GM21447 (cell line): ENCODE measurements around the gene SLC5A10.
A peak's percentile ranks its signal among the peaks of the same experiment; 100 is the strongest.
"Not testable (repeated sequence)": the region's sequence is repeated elsewhere in the genome, so short reads cannot be mapped to it uniquely, and the experiment has no call there.

Experiments used
- ATAC-seq: cut with Tn5 transposase; IDR thresholded peaks from one replicate; pipeline ENCODE4 v1.9.1; 2021; ENCODE audit not compliant: unreplicated experiment

Gene SLC5A10

DNA sequence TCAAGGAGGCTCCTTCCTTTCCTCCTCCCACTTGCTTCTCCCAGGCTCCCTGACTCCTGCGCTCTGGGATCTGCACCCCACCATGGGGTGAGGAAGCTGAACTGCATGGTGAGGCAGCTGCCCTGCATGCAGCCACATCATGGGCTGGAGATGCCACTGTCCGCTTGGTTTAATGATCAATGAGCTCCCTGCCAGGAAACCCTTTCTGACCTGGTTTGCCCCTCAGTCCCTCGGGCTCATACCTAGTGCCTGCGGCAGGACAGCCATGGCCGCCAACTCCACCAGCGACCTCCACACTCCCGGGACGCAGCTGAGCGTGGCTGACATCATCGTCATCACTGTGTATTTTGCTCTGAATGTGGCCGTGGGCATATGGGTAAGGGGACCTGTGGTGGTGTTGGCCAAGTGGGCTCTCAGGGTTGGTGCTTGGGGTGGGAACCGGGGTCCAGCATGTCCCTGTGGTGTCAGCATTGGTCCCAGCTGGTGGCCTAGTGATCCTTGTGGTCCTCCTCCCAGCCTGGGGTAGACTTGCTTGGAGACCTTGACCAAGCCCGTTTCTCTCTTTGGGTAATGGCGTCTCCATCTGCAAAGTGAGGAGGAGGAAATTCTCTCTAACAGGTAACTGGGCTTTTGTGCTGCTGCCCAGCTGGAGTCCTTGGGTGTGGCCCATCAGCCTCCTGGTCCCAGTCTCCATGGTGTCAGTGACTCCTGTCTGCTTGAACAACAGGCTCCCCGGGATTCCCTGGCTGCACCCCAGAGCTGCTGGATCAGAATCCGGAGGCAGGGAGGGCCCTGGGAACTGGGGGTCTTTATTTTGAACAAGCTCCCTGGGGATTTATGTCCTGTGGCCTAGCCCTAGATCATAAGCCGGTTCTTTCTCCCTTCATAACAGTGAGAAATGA, at the start of gene SLC5A10:
Gene SLC5A10, plus strand, starts transcription at position 225 of the 902 bp plus-strand sequence. Its CDS starts 41 bp downstream, at position 266.
- no peak for ATAC-seq

- no peak for ATAC-seq
Measured at GRCh38 chr17:18904482-18904881, 47.5 kb upstream of the SLC5A10 start.

DNA sequence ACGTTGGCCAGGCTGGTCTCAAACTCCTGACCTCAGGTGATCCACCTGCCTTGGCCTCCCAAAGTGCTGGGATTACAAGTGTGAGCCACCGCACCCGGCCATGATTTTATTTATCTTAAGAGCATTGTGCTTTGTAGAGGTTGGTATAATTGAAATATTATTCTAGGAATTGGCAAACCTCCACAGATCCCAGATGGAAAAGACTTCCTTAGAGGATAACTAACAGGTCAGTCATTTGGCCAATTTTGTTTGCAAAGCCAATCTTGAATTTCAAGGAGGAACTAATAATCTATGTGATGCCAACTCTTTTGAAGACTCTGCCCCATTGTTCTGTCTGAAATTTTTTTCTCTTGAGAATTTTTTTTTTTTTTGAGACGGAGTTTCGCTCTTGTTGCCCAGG, 46.7 kb upstream of the SLC5A10 start:
- ATAC-seq = no peak

DNA sequence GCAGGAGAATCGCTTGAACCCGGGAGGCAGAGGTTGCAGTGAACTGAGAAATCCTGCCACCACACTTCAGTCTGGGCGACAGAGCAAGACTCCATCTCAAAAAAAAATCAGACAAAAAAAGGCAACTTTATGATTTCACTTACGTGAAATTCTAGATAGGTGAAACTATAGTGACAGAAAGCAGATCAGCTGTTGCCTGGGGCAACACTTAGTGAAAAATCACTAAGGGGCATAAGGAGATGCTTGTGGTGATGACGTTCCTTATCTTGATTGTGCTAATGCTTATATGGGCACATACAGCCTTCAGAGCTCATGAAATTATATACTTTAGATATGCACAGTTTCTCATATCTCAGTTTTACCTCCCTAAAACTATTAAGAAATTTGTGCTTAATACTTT, 41.6 kb upstream of the SLC5A10 start:
- no peak for ATAC-seq

- no peak for ATAC-seq
Measured at GRCh38 chr17:18910881-18911280, 41.1 kb upstream of the SLC5A10 start.

DNA sequence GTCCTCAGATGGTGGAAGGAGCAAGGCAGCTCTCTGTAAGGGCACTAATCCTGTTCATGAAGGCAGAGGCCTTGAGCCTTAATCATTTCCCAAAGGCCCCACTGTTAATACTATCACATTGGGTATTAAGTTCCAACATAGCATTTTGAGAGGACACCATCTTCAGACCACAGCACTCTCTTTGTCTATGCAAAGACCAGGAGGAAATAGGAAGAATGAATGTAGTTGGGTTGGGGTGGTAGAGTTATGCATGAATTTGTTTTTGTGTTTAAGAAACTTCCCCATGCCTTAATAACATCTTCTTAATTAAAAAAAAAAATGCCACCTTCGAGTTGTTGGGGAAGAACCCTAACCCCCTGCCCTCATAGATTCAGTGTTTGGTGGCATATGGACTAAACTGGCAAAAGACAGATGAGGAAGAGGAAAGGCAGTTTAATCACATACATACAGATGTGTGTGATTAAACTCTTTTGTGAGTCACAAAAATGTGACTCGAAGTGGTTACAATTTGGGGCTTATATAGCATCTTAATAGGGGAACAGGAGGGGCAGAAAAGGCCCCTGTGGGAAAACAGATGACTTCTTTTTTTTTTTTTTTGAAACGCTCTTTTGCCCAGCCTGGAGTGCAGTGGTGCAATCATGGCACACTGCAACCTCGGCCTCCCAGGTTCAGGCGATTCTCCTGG, 35.0 kb upstream of the SLC5A10 start:
- no peak for ATAC-seq

DNA sequence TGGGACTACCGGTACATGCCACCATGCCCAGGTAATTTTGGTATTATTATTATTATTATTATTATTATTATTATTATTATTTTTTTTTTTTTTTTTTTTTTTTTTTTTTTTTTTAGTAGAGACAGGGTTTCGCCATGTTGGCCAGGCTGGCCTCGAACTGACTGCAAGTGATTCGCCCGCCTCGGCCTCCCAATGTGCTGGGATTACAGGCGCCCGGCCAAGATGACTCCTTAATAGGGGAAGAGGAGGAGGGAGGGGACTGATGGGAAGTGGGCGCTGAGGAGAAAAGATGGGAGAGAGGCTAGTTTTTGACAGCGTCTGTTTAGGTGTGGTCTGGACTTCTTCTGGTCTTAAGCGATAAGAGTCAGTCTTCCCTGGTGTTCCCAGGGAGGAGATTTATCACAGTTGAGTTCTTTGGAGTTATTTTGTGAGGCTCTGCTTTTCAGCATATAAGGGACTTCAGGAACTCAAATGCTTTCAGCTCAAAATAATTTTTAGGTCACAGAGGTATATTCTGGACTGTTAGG, 34.4 kb upstream of the SLC5A10 start:
- ATAC-seq = no peak

DNA sequence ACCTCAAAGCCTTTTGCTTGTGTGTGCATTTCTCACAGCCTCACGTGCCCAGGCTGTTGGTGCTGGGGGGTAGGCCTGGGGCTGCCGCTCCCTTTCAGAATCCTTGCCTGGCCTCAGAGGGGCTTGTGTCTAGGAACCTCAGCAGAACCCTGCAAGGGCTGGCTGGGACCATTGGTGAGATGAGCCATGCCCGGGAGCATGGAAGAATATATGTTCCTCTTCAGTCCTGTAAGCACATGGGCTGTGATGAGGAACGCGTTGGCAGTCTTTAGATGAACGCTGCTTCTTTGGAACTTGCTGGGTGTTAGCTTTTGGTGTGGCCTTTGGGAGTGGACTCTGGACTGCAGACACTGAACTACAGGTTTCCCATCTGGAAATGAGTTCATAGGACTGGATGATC, 32.0 kb upstream of the SLC5A10 start:
- no peak for ATAC-seq

- peak; percentile 28 for ATAC-seq
Measured at GRCh38 chr17:18920911-18921441, 31.0 kb upstream of the SLC5A10 start.

GRCh38 chr17:18921485-18921884, 30.5 kb upstream of the SLC5A10 start:
- ATAC-seq = no peak

DNA sequence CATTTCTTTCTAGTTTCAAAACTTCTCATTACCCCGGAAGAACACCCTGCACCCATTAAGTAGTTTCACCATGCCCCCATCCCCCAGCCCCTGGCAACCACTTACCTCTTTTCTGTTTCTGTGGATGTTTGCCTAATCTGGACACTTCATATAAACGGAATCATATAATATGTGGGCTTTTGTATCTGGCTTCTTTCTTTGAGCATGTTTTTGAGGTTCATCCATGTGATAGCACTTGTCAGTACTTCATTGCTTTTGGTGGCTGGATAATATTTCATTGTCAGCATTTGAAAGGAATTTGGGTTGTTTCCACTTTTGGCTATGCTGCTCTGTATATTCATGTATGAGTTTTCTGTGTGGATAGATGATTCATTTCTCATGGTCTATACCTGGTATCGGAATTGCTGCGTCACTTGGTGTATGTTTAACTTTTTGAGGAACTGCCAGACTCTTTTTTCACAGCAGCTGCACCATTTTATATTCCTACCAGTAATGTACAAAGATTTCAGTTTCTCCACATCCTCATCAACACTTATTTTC, 30.0 kb upstream of the SLC5A10 start:
- peak; percentile 80 for ATAC-seq

GRCh38 chr17:18922596-18922995, 29.4 kb upstream of the SLC5A10 start:
- not testable (repeated sequence) for ATAC-seq

- no peak for ATAC-seq
Measured at GRCh38 chr17:18925187-18925586, 26.8 kb upstream of the SLC5A10 start.

DNA sequence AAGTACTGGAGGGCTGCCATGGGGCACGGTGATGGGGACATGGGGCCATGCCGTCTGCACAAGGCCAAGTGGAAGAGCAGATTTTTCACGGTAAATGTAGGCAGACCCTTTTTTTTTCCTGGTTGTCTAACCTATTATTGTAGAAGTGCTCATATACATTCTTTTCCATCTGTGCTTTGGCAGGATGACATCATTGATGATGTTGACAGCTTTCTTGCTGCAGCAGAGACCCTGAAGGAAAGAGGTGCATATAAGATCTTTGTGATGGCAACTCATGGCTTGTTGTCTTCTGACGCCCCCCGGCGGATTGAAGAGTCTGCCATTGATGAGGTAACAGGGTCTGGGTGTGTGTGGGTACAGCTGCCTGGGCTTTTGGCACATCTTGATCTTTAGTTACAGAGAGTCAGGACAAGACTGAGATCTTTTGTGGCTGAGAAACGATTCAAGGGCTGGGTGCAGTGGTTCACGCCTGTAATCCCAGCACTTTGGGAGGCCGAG, 23.3 kb upstream of the SLC5A10 start:
- no peak for ATAC-seq

DNA sequence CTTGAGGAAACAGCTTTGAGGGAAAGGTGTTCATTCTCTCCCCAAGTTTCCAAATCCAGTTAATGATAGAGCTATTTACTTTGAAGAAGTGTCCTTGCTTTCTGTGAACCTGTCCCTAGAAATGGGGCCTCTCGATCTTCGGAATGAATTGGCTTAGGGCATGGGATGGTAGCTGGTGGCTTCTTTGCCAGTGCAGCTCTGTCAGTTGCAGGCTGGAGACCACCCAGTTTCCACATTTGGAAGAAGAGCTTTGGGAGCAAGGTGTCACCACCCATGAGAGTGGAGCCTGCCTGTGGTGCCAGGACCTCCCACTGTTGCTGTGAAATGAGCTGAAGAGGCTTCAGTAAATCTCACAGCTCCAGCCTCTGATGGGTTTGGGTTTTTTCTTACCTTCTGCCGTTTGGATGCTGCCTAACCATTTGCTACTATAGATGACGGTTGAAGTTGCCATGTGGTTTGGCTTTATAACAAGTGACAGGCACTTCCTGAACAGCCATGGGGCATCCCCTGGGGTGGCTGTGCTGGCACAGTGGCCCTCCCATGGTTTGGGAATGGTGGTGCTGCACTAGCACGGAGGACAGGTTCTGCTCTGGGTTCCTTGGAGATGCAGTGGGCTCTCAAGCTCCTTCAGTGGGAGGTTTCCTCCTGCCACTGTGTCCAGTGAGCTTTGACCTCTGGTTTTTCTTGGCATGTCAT, 19.5 kb upstream of the SLC5A10 start:
- no peak for ATAC-seq

DNA sequence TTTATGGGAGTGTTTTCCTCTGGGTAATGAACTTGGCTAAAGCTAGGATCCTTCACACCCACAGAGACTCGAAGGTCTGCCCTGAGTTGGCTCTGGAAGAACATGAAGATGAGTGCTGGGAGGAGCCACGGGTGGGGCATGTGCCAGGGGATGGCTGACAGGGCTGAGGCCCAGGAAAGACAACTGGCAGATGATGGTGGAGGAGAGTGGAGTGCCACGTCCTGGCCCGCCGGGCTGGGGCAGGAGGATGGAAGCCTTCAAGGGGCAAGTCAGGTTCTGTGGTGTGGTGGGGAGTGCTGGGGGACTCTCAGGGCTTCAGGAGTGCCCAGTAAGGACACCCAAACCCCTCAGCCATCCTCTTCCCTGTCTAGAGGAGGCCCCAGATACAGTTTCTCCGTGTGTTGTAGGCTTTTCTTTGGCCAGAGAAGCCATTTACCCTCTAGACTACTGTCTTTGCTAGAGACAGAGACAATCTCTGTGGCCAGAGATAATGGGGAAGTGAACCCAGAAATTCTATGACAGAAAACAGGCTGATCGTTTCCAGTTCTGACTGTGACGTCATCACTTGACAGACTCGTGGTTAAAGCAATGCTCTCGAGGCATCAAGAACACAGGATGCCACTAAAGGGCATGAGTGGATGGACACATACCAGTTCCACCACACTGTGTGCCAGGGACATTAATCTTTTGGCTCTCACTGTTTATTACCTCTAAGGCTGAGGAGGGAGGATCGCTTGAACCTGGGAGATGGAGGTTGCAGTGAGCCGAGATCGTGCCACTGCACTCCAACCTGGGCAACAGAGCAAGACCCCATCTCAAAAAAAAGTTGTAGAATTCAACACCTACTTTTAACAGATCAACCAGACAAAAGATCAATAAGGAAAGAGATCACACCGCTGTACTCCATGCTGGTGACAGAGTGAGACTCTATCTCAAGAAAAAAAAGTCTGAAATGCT, 18.6 kb upstream of the SLC5A10 start:
- no peak for ATAC-seq

- no peak for ATAC-seq
Measured at GRCh38 chr17:18937981-18938691, 13.8 kb upstream of the SLC5A10 start.

DNA sequence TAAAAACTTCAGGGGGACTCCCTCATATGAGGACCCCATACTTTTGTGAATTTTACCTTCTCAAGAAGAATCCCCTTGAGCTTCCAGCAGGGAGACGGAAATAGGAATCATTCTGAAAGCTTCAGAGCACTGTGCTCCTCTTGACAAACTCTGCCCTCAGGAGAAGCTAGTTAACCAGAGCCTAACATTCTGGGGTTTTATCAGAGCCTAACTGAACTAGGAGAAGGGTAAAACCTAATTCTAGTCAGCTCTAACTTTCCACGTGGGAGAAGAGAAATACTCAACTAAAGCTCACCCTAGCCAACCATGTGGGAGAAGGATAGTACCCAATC, 13.3 kb upstream of the SLC5A10 start:
- no peak for ATAC-seq

GRCh38 chr17:18944646-18945045, 7.3 kb upstream of the SLC5A10 start:
- no peak for ATAC-seq
